Stimulated activated CD8-positive, alpha-beta memory T cell treated with anti-CD3 and anti-CD28 coated beads, Interleukin-12 subunit alpha, Interleukin-12 subunit beta, amount 100 ng/mL, for 24 hours (primary cell): Measurements from ENCODE around the gene CSF1R.

Source experiments
- DNase-seq: peaks from one replicate; pipeline ENCODE4 v3.0.0-alpha.2; 2020; ENCODE audit errors: extremely low read depth

CSF1R gene

DNA sequence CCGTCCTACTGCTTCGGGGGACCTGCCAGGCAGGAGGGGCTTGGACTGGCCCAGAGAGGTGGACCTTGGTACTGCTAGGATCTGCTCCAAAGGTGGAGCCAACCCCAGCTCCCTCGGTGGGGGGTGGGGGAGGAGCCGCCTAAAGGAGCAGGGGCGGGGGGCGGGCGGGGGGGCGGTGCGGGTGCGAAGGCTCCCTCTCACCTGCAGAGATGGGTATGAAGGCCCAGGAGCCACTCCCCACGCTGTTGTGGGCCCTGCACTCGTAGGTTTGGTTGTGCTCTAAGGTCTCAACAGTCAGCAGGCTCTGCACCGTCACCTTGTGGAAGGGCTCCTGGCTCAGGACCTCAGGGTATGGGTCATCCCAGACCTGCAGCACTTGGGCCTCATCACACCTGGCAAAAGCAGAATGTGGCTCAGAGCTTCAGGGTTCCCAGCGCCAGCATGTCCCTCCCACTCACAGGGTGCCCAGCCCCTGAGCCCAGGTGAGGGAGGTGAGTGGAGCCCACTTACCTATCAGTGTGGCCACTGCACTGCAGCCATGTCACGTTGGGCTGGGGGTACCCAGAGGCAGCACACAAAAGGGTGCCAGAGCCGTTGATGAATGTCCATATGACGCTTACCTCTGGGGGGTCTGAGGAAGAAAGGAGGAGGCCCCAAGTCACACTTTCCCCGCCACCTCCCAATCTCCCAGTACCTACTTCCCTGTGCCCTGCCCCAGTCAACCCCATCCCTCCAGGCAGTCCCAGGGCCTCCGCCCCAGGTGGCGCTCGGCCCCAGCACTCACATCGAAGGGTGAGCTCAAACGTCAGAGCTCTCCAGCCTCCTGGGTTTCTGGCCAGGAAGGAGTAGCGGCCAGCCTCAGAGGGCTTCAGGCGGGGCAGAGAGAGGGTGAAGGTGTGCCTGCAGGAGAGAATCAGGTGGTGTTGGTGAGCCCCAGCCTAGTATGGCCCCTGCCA lies 16.4 kb downstream of the CSF1R start:
- no peak for DNase-seq

GRCh38 chr5:150068961-150069645 lies 17.3 kb downstream of the CSF1R start:
- DNase-seq, result no peak

DNA sequence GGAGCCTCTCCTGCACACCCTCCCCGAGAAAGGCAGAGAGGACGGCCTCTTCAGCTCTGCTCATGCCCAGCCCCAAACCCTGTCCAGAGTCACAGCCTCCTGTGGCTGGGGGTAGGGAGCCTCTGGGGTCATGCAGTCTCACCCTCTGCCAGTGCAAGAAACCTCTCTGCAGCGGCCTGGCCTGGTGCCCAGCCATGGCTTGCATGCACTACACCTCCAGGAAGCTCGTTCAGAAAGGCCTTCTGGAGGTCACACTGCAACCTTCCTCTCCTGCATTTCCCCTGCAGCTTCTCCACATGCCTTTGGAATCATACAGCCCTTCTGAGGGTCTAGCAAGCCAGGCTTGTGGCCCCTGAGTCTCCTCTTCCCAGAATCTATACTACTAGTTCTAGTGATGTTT lies 17.9 kb downstream of the CSF1R start:
- no peak for DNase-seq

DNA sequence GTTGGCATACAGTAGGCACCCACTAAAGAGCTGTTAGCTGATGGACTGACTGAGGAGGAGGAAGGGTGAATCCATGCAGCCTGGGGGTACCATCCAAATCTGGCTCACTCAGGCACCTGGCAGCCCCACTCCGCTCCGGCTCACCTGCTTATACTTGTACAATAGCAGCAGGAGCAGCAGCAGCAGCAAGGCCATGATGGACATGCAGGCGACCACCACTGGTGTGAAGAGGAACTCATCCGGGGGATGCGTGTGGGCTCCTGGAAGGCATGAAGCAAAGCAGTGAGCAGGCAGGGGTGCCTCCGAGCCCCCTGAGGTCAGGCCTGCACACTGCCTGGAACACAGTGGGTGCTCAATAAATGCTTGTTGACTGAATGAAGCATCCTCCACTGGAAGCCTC lies 18.3 kb downstream of the CSF1R start:
- DNase-seq, result no peak

DNA sequence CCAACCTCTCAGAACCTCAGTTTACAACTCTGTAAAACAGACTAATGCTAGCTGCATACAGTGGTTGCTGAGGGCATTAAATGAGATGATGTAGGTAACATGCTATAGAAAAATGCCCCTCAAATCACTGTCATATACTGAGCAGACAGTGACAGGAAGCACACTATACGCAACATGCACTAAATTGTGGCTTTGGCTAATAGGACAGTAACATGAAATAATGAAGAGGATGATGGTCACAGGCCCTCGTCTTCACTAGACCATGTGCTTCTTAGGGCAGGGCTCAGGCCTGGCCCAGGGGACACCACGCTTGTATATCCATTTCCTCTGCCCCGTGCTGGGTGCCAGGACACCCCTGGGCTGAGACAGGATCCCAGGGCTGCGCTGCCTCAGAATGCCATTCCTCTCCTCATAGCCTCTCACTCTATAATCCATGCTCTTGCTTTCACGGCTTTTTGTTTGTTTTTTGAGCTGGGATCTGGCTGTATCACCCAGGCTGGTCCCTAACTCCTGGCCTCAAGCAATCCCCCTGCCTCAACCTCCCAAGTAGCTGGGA lies 18.9 kb downstream of the CSF1R start:
- DNase-seq, result no peak

- DNase-seq, result no peak
These were observed 19.4 kb downstream of the CSF1R start for GRCh38 chr5:150066901-150067396.

GRCh38 chr5:150066436-150066835 lies 19.9 kb downstream of the CSF1R start:
- DNase-seq, result no peak

DNA sequence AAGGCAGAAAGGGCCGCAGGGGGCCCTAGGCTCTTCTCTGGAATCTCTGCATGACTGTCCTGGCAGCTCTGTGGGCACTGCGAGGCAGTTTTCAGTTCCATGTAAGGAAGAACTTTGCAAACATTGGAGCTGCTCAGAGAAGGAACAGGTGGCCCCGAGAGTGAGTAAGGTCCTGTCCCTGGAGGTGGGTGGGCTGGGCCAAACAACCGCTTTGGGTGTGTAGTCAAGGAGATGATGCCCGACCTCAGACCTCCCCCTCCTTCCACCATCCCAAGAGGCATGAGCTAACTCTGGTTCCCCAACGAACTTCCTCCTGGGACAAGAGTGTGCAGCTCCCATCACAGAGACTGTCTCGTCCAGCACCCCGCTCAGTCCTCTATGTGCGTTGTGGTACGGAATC lies 20.5 kb downstream of the CSF1R start:
- no peak for DNase-seq

- no peak for DNase-seq
These were observed 21.0 kb downstream of the CSF1R start for GRCh38 chr5:150065346-150065745.

DNA sequence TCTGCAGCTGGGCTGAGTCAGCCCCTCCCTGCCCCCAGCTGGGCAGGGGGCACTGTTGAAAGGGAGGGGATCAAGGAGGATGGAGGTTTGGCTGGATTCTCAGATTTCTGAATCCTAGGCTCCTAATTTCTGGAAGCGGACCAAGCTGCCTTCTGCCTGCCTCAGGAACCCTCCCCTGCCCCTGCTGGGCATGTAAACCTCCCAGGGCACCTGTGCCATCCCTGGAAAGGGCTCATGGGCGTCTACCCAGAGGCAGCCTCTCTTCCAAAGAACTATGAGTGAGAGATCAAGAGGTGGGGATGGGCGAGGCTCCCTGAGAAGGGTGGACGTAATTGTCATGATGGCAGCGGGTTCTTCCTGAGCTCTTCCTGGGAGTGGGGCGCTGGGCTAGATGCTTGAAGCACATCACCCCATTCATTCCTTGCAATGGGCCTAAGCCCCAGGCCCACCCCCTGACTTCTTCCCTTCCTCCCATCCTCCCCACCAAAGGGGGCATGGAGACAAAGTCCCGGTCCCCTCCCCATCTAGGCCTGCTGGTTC lies 21.6 kb downstream of the CSF1R start:
- no peak for DNase-seq

DNA sequence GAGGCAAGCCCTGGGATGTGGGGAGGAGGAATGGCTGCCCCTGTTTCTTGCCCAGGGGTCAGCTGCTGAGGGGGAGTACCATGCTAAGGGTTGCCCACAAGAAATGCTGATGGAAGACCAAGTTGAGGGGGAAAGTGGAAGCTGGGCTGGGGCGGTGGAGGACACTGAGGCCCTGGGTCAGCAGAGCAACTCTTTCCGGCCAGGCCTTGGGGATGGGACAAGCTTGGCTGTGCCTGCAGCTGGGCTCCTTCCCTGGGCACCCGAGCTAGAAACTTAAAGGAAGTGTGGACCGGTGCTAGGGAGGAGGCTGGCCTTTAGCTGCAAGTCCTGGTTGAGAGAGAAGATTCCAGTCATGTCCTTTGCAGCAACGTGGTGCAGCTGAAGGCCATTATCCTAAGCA lies 22.7 kb downstream of the CSF1R start:
- no peak for DNase-seq

DNA sequence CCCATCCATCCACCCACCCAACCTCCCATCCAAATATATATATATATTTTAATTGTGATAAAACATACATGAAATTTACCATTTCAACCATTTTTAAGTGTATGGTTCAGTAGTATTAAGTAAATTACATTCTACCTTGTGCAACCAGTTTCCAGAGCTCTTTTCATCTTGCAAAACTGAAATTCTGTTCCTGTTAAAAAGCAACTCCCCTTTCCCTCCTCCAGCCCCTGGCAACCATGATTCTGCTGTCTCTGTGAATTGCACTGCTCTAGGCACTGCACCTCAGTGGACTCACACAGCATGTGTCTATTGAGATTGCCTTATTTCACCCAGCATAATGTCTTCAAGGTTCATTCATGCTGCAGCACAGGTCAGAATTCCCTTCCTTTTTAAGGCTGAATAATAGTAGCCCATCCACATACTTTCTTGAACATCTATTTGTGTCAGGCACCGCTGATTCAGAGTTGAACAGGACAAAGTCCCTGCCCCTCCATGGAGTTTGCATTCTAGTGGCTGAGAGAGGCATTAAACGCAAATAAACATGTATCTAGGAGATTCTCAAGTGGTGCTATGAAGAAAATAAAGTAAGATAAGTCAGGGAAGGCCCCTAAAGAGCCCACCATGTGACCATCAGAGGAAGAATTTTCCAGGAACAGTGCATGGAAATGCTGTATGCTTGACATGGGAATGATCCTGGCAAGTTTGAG lies 24.0 kb downstream of the CSF1R start:
- no peak for DNase-seq

DNA sequence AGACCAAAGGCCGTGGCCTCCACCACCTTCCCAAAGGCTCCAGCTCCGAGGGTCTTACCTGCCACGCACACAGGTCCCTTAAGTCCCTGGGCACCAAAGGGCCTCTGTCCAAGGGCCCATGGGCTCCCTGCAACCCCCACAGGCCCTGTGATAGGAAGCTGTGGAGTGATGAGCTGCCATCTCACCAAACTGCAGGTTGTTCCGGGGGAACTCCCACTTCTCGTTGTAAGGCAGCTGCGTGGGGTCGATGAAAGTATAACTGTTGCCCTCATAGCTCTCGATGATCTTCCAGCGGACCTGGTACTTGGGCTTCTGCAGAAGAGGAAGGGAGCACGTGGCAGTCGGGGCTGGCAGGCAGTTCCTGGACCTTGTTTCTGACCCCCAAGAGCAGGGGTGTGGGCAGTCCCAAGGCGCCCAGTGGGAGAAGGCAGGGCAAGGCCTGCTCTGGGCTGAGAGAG lies 24.8 kb downstream of the CSF1R start:
- DNase-seq, result no peak

DNA sequence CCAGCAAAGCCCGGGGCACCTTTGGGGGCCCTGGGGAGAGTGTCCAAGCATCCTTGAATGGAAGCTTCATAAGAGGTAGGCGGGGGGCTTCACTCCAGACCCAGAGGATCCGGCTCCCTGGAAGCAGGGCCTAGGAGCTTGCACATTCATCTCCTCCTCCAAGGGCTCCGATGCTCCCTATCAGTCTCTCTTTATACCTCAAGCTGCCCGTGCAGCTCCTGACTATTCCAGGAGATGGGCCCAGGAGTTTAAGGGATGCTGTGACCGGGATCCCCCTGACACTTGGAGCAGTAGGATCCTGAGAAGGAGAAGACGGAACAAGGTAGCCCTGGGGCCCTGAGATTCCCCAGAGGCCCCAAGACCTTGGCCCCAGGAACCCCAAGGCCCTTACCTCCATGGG lies 25.9 kb downstream of the CSF1R start:
- no peak for DNase-seq

DNA sequence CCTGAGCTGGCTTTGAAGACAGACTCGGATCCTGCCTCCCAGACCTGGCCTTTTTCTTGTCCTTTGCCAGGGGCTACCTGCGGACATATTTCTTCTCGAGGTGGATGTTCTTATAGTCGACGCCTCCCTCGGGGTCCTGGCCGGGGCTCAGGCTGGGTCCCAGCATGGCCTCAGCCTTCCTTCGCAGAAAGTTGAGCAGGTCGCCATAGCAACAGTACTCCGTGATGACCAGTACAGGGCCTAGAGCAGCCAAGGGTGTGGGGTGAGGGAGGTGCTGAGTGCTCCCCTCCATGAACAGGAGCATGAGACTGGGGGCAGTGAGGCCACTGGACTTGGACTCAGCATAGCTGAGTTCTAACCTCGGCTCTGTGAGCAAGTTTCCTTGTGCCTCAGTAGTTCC lies 26.7 kb downstream of the CSF1R start:
- no peak for DNase-seq

GRCh38 chr5:150058480-150059126 lies 27.8 kb downstream of the CSF1R start:
- DNase-seq, result no peak

- no peak for DNase-seq
These were observed 28.4 kb downstream of the CSF1R start for GRCh38 chr5:150057996-150058395.

GRCh38 chr5:150057511-150057910 lies 28.8 kb downstream of the CSF1R start:
- DNase-seq, result no peak

GRCh38 chr5:150057052-150057451 lies 29.3 kb downstream of the CSF1R start:
- DNase-seq, result no peak

- DNase-seq, result no peak
These were observed 30.3 kb downstream of the CSF1R start for GRCh38 chr5:150056075-150056443.
